Inferior parietal cortex (tissue), 1 donor: ENCODE results near the gene WDTC1.
"Not testable (repeated sequence)": the region's sequence is repeated elsewhere in the genome, so short reads cannot be mapped to it uniquely, and the experiment has no call there.

Experiments
- DNase-seq: peaks from one replicate; pipeline ENCODE4 v3.0.0-alpha.2; 2016; ENCODE audit errors: extremely low spot score

The WDTC1 gene

DNA sequence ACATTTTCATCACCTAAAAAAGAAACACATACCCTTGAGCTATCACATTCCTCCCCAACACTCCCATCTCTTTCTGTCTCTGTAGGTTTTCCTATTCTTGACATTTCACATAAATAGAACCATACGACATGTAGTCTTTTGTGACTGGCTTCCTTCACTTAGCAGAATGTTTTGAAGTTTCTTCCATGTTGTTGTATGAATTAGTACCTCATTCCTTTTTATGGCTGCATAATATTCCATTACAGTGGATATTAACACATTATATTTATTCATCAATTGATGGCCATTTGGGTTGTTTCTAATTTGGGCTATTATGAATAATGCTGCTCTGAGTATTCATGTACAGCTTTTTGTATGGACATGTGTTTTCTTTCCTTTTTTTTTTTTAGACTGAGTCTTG lies 11.8 kb downstream of the WDTC1 start:
- no peak for DNase-seq

DNA sequence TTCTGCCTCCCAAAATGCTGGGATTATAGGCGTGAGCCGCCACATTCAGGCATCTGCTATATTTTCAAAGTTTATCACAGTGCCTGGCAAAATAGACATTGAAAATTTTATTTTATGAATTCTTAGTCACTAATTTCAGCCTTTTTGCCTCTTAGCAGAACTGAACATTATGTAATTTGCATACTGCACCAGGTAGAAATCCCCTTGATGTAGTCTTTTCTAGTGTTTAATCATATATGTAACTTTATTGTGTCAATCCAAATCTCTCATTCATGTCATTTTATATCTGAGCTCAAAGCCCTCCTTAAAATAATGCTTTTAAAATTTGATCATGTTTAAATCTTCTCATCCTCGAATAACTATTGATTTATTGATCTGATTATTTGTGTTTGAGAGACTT lies 19.2 kb downstream of the WDTC1 start:
- no peak for DNase-seq

DNA sequence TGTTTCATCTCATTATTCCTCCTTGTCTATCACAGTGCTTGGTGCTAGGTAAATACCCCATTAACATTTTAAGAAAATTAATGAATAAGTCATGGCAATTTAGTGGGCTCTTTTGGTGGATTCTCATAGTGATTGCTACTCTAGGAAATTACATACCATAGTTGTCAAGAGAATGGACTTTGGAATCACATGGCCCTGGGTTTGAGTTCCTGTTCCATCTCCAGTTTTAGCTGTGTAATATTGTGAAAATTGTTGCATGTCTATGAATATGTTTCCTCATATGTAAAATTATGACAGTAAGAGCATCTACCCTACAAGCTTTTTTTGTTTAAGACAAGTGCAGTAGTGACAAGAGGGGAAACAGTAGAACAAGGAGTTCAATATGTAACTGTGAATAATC lies 20.7 kb downstream of the WDTC1 start:
- no peak for DNase-seq

DNA sequence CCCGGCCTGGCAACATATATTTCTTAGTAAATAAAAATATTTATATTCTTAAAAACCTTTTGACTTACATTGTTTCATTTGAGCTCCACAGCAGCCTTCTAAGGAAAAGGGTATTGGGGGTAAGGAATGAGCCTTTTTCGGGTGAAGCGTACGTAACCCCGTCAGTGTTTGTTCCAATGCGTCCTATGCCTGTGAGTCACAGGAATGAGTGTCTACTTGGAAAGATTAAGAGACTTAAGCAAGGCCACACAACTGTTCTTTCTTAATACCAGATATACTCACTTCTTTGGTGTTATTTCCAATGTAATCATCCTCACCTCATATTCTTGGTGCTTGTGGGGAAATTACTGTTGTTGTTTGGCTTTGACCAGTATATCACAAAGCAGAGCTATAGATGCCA lies 22.7 kb downstream of the WDTC1 start:
- DNase-seq, result no peak

DNA sequence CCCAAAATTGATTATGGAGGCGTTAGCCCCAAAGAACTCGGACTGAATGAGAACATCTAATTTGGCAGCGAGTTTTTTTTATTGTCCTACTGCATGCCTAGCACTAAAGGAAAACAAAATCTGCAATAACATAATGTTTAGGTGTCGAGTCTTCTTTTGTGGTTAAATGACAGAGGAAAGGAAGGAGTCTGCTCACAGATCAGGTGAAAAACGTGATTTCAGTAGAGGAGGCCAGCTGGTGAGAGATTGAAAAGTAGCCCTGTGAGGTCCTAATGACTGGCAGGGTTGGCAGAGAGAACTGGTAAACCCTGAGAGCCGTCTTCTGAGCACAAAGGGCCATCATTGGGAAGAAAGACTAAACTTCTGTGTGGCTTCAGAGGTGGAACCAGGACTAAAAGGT lies 24.2 kb downstream of the WDTC1 start:
- DNase-seq, result no peak

DNA sequence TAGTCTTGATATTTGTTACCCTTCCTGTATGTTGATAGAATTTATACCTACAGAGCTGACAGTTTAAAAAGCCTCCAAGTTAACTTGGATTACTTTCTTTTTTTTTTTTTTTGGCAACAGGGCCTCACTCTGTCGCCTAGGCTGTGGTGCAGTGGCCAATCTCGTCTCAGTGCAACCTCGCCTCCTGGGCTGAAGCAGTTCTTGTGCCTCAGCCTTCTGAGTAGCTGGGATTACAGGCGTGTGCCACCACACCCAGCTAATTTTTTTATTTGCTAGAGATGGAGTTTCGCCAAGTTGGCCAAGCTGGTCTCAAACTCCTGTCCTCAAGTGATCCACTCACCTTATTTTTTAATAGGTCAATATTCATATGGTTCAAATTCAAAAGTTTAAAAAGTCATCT lies 32.7 kb downstream of the WDTC1 start:
- no peak for DNase-seq

DNA sequence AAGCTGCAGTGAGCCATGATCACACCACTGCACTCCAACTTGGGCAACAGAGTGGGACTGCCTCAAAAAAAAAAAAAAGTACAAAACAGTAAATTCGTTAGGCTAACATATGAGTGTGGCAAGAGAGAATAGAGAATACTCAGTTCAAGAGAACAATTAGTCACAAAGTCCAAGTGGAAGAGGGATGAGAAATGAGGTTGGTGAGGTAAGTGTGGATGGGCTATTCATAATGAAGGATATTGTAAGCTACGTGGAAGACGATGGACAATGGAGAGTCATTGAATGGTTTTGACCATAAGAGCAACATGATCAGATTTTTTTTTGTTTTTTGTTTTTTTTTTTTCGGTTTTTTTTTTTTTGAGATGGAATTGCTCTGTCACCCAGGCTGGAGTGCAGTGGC lies 34.8 kb downstream of the WDTC1 start:
- DNase-seq, result no peak

DNA sequence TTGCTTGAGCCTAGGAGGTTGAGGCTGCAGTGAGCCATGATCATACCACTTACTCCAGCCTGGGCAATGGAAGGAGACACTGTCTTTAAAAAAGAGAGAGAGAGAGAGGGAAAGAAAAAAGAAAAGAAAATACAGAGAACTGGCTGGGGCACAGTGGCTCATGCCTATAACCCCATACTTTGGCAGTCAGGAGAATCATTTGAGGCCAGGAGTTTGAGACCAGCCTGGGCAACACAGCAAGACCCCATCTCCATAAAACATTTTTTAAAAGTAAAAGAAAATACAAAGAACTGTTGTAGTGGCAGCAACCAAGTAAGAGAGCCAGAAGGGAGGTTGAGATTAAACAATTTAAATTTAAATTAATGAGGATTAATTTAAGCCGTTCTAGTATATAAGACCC lies 39.8 kb downstream of the WDTC1 start:
- no peak for DNase-seq

DNA sequence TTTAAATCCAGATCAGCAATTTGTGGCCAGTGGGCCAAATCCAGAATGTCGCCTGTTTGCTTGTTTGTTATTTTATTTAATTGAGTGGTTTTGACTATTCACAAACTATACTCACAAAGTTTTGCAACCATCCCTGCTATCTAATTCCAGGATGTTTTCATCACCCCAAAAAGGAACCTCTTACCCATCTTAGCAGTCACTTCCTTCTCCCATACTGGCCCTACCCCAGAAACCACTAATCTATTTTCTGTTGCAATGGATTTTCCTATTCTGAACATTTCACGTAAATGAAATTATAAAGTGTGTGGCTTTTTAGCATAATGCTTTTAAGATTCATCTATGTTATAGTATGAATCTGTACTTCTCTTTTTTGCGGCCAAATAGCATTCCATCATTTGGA lies 41.3 kb downstream of the WDTC1 start:
- no peak for DNase-seq

DNA sequence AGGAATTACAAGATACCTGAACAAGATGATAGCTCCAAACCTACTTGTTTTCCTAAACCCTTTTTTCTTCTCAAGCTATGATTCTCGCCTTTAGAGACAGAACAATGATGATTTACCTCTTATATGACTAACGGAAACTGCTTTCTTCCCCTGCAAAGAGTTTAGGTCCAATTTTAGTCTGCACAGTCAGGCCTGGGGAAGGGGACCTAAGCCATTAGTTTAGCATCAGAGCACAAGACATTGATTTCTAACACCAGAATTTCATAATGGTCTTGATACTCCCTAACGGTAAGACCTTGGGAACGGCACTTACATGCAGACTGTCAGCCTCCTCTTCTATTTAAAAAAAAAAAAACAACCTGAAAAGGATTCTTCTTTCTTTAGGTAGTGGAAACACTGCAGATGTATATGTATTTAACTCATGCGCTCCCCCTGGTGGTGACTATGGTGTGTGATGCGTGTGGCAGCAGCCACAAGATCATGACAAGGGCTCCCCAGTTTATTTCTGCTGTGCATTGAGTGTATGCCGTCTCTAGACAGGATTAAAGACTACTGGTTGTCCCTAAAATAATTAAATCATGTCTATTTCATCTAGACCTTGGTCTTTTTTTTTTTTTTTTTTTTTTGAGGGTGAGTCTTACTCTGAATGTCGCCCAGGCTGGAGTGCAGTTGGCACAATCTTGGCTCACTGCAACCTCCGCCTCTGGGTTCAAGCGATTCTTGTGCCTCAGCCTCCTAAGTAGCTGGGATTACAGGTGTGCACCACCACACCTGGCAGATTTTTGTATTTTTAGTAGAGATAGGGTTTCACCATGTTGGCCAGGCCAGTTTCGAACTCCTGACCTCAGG lies 50.2 kb downstream of the WDTC1 start:
- peak; percentile 91 for DNase-seq

DNA sequence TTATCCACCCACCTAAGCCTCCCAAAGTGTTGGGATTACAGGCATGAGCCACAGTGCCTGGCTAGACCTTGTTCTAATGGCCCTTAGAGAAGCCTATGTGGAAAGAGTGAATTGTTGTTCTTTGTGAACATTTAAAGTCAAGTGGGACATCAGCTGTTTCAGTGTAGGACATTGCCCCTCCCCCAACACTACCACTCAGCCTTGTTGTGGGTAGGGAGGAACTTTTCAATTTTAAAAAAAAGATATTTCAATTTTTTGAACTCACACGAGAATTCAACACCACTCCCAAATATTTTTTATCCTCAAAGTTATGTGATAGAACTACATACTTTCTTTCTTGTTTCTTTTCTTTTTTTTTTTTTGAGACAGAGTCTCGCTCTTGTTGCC lies 50.8 kb downstream of the WDTC1 start:
- no peak for DNase-seq

DNA sequence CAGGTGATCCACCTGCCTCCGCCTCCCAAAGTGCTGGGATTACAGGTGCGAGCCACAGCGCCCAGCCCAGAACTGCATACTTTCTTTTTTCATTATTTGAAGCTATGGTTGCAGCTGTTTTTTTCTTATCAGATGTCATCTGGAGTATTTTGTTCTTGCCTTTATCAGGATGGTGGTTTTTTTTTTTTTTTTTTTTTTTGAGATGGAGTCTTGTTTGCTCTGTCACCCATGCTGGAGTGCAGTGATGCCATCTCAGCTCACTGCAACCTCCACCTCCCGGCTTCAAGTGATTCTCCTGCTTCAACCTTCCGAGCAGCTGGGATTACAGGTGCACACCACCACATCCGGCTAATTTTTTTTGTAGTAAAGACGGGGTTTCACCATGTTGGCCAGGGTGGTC lies 51.4 kb downstream of the WDTC1 start:
- not testable (repeated sequence) for DNase-seq

DNA sequence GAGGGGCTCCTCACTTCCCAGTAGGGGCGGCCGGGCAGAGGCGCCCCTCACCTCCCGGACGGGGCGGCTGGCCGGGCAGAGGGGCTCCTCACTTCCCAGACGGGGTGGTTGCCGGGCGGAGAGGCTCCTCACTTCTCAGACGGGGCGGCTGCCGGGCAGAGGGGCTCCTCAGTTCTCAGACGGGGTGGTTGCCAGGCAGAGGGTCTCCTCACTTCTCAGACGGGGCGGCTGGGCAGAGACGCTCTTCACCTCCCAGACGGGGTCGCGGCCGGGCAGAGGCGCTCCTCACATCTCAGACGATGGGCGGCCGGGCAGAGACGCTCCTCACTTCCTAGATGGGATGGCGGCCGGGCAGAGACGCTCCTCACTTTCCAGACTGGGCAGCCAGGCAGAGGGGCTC lies 54.7 kb downstream of the WDTC1 start:
- not testable (repeated sequence) for DNase-seq

DNA sequence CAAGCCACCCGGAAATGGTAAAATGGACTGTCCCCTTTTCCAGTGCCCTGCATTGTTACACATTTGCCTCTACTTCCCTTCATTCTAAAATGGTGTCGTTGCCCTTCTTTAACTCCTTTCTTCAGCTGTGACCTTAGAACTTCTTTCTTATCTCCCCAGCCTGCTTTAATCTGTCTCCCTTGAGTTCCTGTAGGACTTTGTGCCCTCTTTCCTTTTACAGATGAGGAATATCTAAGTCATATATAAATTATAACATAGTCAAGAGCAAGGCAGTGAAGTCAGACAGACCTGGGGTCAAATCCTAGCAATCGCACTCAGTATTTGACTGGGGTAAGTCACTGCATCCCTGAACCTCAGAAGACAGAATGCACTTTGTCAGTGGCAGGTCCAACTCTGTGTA lies 56.1 kb downstream of the WDTC1 start:
- DNase-seq, result no peak

DNA sequence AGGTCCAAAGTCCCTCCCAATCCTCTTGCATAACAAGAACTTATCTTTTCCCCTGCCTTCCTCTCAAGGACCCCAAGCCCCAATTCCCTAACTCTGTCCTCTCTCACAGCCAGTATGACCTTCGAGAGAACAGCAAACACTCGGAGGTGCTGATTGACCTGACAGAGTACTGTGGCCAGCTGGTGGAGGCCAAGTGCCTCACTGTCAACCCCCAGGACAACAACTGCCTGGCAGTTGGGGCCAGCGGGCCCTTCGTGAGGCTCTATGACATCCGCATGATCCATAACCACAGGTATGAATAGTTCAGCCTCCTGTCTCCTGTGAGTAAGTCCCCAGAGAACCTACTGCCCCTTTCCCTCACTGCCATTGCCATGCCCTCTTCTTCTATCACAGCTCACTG lies 57.7 kb downstream of the WDTC1 start:
- DNase-seq, result no peak

DNA sequence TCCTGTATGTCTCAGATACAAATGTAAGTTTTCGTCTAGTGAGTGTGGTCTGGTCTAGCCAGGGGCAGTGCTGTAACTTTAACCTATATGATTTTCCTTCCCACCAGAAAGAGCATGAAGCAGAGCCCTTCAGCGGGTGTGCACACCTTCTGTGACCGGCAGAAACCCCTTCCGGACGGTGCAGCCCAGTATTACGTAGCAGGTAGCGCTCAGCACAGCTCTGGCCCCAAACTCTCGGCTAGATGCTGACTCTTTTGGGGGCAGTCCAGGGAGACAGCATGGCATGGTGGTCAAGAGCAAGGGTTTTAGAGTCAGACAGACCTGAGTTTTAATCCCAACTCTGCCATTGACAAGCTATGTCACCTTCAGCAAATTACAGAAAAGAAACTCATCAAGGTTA lies 59.5 kb downstream of the WDTC1 start:
- no peak for DNase-seq

DNA sequence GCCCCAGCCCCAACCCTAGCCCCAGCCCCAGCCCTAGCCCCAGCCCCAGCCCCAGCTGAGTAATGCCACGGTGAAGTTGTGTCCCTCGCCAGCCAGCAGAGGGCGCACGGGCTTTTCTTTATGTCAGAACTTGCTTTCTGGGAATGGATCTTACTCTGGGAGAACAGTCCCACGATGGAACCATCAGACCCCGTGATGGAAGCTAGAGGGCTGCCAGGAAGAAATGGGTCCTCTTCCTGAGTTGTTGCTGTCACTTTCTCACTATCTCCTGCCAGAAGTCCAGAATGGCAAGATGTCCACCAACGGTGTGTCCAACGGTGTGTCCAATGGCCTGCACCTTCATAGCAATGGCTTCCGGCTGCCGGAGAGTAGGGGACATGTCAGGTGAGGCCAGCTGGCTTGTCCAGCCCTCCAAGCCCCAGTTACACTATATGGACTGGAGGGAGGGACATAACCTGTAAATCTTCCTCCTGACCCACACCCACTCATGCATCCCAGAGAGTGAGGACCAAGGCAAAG lies 62.4 kb downstream of the WDTC1 start:
- DNase-seq, result peak; percentile 81

DNA sequence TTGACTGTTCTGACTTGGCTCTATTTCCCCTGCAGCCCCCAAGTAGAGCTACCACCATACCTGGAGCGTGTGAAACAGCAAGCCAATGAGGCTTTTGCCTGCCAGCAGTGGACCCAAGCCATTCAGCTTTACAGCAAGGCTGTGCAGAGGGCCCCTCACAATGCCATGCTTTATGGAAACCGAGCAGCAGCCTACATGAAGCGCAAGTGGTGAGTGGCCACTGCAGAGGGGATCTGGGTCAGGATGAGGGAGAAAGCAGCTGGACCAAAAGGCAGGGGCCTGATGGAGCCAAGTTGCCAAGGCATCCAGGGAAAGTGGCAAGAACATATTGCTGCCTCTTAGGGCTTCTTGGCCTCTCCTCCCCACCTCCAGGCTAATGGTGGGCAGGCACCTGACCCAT lies 63.5 kb downstream of the WDTC1 start:
- DNase-seq, result no peak

DNA sequence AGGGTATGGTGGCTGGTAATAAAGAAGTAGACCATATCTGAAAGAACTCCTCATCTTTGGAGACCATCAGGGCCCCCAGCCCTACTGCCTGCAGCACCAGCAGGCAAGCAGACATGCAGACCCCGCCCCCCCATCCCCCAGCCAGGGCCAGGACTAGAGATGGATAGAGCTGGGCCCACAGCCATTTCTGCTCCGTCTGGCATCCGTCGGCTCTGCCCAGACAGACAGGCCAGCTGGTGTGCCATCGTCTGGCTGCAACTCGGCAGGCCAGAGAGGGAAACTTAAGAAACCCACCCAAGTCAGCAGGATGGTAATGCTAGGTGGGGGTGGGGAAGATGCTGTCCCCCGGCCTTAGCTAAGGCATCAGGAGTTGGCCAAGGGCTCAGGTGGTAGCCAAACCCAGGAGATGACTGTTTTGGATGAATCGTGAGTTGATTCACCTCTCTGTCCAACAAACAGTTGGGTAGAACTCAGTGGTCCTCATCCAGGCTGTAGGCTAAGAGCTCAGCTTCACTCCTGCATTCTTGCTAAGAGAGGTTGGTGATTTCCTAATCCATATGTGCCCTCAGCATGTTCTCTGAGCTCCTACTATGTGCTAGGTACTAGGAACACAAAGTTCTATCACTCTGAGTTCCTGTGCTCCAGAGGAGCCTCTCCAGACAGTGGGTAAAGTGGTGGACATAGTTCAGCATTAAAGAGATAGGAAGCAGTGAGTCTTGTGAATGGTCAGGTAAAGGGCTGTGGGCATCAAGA lies 64.4 kb downstream of the WDTC1 start:
- no peak for DNase-seq

DNA sequence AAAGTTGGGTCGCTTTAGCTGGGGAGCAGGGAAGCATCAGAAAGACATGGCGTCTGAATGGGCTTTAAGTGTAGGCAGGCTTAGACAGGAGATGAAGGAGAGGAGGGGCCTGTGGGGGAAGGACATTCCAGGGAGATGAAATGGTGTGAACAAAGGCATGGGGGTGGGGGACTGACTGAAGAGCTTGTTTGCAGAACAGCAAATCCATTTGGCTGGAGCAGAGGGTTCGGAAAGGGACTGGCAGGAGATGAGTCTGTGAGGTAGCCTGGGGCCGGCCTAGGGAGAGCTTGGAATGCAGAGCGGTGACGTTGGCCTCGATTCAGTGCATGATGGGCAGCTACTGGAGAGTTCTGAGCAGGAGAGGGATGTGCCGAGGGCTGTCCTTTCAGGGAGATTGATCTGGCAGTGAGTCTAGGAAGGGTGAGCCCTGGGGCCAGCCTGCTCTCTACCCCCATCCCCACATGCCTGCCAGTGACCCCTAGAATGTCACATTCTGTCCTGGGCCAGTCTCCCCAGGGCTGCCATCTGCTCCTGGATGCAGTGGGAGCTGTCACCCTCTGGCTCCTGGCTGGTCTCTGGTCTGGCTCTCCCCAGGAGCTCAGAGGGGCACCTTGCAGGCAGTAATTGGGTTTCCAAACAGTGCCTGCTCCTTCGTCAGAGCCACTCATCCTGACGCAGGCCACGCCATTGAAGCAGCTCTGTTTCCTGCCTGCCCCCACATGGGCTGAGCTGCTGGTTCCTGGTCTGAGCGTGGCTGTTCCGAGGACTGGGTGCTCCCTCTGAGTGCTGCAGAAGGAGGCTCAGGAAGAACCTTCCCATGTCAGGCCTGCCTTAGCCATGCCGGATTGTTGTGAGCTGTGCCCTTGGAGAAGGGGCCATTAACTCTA lies 65.2 kb downstream of the WDTC1 start:
- DNase-seq, result peak; percentile 28

DNA sequence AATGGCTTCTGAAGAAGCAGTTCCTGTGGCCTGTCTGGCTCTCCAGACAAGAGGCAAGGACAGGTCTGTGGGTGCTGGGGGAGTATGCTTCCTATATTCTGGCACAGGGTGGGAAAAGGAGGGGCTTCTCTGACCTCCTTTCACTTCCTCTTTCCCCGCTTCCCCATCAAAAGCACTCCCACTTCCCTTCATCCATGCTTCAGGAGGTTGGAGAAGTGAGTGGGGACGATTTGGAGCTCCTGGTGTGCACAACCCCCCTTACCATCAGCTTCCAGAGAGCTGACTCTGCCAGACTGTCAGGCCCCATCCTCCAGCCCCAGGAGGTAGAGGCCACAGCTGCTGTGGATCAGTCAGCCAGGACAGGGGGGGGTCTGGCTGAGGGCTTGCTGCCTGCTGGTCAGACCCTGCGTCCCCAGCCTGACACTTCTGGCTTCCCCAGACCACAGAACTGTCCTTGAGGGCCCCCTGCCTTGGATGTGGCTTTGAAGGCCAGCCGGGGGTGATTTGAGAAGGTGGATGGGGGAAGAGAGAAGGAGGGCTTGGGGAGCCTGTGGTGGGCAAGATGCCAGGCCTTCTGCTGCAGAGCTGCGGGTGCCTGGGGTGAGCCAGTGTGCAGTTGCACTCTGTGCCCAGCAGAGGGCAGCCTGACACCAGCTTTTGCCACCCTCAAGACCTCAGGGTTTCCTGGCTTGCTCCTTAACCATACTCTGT lies 66.1 kb downstream of the WDTC1 start:
- DNase-seq, result peak; percentile 91

DNA sequence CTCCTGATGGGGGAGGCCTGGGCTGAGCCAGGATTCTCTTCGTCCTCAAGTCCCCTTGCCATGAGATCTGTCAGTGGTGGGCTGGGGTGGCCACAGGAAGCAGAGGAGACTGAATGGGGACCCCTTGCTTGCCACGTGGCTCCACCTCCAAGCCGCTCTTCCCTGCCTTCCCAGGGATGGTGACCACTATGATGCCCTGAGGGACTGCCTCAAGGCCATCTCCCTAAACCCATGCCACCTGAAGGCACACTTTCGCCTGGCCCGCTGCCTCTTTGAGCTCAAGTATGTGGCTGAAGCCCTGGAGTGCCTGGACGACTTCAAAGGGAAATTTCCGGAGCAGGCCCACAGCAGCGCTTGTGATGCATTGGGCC lies 66.6 kb downstream of the WDTC1 start:
- DNase-seq, result no peak
